ENCODE results near the gene E4F1.

E4F1 gene

DNA sequence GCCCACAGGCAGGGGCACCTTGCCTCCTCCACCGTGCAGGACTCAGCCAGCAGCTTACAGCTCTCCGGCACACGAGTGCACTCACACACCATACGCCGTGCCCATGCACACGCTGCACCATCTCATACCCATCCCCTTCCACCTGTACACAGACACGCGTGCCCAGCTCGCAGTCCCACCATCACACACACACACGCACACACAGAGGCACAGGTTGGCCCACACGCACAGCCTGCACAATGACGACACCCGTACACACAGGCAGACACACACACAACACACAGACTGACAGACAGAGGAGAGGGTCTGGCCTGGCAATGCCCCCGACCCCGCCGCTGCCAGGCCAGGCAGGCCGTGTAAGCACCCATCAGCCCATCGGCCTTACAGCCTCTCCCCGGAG lies 39.0 kb upstream of the E4F1 start:
- H3K27ac ChIP-seq, result no peak overlapping the region
- TF ChIP-seq, protein P1, sequence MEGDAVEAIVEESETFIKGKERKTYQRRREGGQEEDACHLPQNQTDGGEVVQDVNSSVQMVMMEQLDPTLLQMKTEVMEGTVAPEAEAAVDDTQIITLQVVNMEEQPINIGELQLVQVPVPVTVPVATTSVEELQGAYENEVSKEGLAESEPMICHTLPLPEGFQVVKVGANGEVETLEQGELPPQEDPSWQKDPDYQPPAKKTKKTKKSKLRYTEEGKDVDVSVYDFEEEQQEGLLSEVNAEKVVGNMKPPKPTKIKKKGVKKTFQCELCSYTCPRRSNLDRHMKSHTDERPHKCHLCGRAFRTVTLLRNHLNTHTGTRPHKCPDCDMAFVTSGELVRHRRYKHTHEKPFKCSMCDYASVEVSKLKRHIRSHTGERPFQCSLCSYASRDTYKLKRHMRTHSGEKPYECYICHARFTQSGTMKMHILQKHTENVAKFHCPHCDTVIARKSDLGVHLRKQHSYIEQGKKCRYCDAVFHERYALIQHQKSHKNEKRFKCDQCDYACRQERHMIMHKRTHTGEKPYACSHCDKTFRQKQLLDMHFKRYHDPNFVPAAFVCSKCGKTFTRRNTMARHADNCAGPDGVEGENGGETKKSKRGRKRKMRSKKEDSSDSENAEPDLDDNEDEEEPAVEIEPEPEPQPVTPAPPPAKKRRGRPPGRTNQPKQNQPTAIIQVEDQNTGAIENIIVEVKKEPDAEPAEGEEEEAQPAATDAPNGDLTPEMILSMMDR (conservative IDR thresholded peaks at IDR 0.05), result no peak

DNA sequence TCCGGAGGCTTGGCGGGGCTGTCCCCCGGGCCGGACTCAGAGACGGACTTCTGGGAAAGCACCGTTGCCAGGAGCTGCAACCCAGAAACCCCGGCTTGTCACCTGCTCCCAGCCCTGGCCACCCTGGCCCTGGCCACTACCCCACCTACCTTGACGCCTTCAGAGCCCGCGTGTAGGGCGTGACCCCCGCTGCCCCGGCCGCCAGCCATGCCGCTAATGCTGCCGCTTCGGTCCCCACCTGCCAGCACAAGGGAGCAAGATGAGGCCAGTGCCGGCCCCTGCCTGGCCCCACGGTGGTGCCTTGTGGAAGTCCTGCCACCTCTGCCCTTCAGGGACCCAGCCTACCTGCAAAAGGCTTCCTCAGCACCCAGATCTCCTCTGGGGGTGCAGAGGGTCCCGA lies 38.4 kb upstream of the E4F1 start:
- no peak overlapping the region for H3K27ac ChIP-seq
- TF ChIP-seq, protein P1 (conservative IDR thresholded peaks at IDR 0.05), result no peak

DNA sequence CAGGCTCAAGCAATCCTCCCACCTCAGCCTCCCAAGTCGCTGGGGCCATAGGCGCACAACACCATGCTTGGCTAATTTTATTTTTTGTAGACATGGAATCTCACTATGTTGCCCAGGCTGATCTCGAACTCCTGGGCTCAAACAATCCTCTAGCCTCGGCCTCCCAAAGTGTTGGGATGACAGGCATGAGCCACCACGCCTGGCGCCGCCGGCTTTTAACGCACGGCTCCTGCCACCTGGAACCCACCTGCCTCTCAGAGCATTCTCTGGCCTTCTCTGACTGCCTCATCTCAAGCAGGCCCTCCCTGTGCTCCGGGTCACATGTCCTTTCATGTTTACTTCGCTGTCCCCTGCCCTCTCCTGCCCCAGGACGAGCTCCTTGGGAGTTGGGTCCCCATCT lies 37.3 kb upstream of the E4F1 start:
- TF ChIP-seq, protein P1 (conservative IDR thresholded peaks at IDR 0.05), result no peak
- no peak overlapping the region for H3K27ac ChIP-seq

DNA sequence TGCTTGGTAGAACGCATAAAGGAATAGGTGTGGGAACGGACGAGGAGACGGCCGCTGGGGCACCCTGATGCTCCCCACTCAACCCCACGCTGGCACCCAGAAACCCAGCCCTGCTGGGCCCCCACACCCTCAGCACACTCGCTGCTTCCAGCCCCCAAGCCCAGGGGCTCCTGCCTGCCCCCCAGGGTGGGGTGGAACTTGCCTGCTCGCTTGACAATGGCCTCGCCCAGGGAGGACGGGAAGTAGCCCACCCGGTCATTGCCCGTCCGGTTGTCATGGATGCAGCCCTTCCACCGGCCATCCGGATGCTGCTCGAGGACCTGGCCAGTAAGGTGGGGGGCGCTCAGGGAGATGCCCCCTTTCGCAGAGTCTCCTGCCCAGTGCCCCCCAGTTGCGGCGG lies 36.9 kb upstream of the E4F1 start:
- no peak overlapping the region for H3K27ac ChIP-seq
- TF ChIP-seq, protein P1 (conservative IDR thresholded peaks at IDR 0.05), result no peak

DNA sequence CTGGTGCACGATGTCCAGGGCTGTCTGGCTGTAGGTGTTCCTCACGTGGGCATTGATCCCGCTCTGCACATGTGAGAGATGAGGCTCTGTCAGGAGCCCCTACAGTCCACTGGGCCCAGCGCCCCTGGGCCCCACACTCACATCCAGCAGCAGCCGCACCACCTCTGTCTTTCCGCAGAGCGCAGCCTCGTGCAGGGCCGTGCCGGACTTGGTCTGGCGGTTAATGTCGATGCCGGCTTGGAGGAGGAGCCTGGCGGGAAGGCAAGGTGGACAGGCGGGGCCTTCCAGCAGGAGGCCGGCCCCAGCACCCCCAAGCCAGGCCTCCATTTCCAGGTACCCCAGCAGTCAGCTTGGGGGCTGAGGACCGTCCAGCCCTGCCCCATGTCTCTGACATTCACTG lies 36.2 kb upstream of the E4F1 start:
- H3K27ac ChIP-seq, result no peak overlapping the region
- TF ChIP-seq, protein P1 (conservative IDR thresholded peaks at IDR 0.05), result no peak

DNA sequence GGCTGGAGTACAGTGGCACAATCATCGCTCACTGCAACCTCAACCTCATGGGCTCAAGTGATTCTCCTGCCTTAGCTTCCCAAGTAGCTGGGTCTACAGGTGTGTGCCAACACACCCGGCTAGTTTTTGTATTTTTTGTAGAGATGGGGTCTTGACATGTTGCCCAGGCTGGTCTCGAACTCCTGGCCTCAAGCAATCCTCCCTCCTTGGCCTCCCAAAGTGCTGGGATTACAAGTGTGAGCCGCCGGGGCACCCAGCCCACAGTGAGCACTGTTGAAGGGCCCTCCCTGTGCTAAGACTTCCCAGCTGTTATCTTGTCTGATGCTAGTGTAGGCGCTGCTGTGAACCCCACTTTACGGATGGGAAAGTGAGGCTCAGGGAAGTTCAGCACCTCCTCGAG lies 35.0 kb upstream of the E4F1 start:
- TF ChIP-seq, protein P1 (conservative IDR thresholded peaks at IDR 0.05), result no peak
- no peak overlapping the region for H3K27ac ChIP-seq

DNA sequence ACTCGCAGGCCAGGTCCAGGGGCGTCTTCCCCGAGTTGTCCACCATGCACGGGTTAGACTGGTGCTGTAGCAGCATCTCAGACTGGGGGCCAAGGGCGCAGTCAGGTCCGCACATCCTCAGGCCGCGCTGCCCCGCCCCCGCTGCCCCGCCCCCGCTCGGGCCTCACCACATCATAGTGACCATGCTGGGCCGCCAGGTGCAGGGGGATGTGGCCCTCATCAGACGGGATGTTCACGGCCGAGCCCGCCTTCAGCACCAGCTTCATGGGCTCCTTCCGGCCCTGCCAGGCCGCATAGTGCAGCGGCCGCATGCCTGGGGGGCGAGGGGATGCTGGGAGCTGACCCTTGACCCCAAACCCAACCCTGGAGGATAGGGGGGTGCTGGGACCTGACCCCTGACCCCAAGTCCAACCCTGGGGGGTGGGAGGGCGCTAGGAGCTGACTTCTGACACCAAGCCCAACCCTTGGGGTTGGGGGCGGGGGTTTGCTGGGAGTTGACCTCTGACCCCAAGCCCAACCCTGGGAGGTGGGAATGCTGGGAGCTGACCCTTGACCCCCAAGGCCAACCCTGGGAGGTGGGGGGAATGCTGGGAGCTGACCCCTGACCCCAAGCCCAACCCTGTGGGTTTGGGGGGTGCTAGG lies 34.0 kb upstream of the E4F1 start:
- no peak overlapping the region for H3K27ac ChIP-seq

More for the DNA sequence above, 34.0 kb upstream of the E4F1 start:
- TF ChIP-seq, protein P1 (conservative IDR thresholded peaks at IDR 0.05), result no peak
